ENCODE results near the gene STK11IP. TPM values are rescaled to one million over a fixed set of nuclear protein-coding genes. Genes with fewer than 3 reads are reported as not detected.

The STK11IP gene
- total and polyA plus RNA-seq, 10 of the 15 experiments (the other 5 are each of a cell fraction or from before 2014, with no cell fraction given), result 0.42 to 24.0 (median 11.4) TPM

DNA sequence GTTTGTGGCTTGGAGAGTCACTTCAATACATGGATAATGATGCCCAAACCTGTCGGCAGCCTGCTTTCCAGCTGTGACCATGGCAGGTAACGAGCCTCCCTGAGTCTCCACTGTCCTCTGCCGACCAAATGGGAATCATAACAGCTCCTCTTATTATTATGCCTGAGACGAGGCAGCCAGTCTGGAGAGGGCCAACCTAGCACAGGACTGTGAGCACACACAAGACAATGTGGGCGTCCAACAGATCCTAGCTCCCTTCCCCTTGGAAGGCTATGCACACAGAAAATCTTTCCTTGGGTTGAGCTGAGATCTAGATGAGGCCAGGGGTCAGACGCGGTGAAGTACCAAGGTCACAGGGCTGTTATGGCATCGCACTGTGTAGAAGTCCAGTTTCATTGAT is 28.9 kb downstream of the STK11IP start:
- intact Hi-C loops (cut with micrococcal nuclease; ENCODE audit: unreplicated experiment) (no loop called here), in situ Hi-C loops (cut with MboI) (no loop called here)
- BruUV-seq (replicated peaks), result no TSS peak
- peaks cover 4 to 6% of the 10 kb centered on the region in 2 experiments for H3K27me3 ChIP-seq (replicated peaks in 1 of 2; ENCODE audit: control insufficient read depth in 2 of 2, insufficient read depth in 2 of 2, low read length in 1 of 2)
- H3K9ac ChIP-seq (ENCODE audit: control insufficient read depth, insufficient read depth, low read length), result no peak overlapping the region
- TF ChIP-seq HDGF (IDR thresholded peaks at IDR 0.05), result no peak
- TF ChIP-seq SIX5 (IDR thresholded peaks at IDR 0.05; ENCODE audit: low read depth, low read length, severe bottlenecking), result no peak
- TF ChIP-seq IKZF1 (conservative IDR thresholded peaks at IDR 0.05), result no peak
- no peak for TF ChIP-seq NR2C2 (IDR thresholded peaks at IDR 0.05; ENCODE audit: borderline replicate concordance, control insufficient read depth, insufficient read length, low read depth)
- TF ChIP-seq, protein P1, sequence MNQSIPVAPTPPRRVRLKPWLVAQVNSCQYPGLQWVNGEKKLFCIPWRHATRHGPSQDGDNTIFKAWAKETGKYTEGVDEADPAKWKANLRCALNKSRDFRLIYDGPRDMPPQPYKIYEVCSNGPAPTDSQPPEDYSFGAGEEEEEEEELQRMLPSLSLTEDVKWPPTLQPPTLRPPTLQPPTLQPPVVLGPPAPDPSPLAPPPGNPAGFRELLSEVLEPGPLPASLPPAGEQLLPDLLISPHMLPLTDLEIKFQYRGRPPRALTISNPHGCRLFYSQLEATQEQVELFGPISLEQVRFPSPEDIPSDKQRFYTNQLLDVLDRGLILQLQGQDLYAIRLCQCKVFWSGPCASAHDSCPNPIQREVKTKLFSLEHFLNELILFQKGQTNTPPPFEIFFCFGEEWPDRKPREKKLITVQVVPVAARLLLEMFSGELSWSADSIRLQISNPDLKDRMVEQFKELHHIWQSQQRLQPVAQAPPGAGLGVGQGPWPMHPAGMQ (IDR thresholded peaks at IDR 0.05; ENCODE audit: borderline replicate concordance), result no peak
- no peak for TF ChIP-seq PAX5 (IDR thresholded peaks at IDR 0.05; ENCODE audit: borderline replicate concordance, low read depth, low read length)
- TF ChIP-seq RB1 (IDR thresholded peaks at IDR 0.05; ENCODE audit: borderline replicate concordance), result no peak
- no peak for TF ChIP-seq NFIC (IDR thresholded peaks at IDR 0.05; ENCODE audit: low read depth, low read length)
- no peak for TF ChIP-seq TCF7 (IDR thresholded peaks at IDR 0.05; ENCODE audit: borderline replicate concordance)
- no peak for TF ChIP-seq YY1 (IDR thresholded peaks at IDR 0.05; ENCODE audit: low read depth, low read length)
- TF ChIP-seq, protein P2, sequence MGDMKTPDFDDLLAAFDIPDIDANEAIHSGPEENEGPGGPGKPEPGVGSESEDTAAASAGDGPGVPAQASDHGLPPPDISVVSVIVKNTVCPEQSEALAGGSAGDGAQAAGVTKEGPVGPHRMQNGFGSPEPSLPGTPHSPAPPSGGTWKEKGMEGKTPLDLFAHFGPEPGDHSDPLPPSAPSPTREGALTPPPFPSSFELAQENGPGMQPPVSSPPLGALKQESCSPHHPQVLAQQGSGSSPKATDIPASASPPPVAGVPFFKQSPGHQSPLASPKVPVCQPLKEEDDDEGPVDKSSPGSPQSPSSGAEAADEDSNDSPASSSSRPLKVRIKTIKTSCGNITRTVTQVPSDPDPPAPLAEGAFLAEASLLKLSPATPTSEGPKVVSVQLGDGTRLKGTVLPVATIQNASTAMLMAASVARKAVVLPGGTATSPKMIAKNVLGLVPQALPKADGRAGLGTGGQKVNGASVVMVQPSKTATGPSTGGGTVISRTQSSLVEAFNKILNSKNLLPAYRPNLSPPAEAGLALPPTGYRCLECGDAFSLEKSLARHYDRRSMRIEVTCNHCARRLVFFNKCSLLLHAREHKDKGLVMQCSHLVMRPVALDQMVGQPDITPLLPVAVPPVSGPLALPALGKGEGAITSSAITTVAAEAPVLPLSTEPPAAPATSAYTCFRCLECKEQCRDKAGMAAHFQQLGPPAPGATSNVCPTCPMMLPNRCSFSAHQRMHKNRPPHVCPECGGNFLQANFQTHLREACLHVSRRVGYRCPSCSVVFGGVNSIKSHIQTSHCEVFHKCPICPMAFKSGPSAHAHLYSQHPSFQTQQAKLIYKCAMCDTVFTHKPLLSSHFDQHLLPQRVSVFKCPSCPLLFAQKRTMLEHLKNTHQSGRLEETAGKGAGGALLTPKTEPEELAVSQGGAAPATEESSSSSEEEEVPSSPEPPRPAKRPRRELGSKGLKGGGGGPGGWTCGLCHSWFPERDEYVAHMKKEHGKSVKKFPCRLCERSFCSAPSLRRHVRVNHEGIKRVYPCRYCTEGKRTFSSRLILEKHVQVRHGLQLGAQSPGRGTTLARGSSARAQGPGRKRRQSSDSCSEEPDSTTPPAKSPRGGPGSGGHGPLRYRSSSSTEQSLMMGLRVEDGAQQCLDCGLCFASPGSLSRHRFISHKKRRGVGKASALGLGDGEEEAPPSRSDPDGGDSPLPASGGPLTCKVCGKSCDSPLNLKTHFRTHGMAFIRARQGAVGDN (IDR thresholded peaks at IDR 0.05), result no peak
- ATAC-seq (no peak), FAIRE-seq (no peak), DNase-seq (ENCODE audit: low read depth, low spot score) (no peak)
- ChIA-PET RAD21 (ENCODE audit: unreplicated experiment) (no interaction called here), CTCF (no interaction called here), POLR2A (no interaction called here), SMC1A (ENCODE audit: uncharacterized antibody, unreplicated experiment) (no interaction called here)
- WGBS (ENCODE audit: insufficient coverage, insufficient replicate concordance, low lambda C conversion rate, missing lambda C conversion rate), result 59% methylated on average over 8 of the region's 8 CpGs
- no peaks in the 10 kb centered on the region; the same call in 2 of the 3 replicates for H3K9me3 ChIP-seq (replicated peaks; ENCODE audit: control insufficient read depth, insufficient read depth, low read length)
- H3K4me1 ChIP-seq (ENCODE audit: control insufficient read depth, insufficient read depth, low read length), result no peaks in the 10 kb centered on the region
- H3K4me2 ChIP-seq (ENCODE audit: control insufficient read depth, insufficient read depth), result no peak overlapping the region
- no peaks in the 10 kb centered on the region for H3K36me3 ChIP-seq (ENCODE audit: control insufficient read depth in 2 of 2, insufficient read depth in 2 of 2, low read length in 1 of 2)
- no peak overlapping the region for H3K27ac ChIP-seq (ENCODE audit: control insufficient read depth, insufficient read depth)
- no peak overlapping the region for H2AFZ ChIP-seq (ENCODE audit: control insufficient read depth, low read depth, low read length)
- no peaks in the 10 kb centered on the region; the same call in 1 of the 2 replicates for H4K20me1 ChIP-seq (ENCODE audit: control insufficient read depth, insufficient read depth)
- H3K4me3 ChIP-seq, result no peak overlapping the region
- no peaks in the 10 kb centered on the region for H3K79me2 ChIP-seq (ENCODE audit: control insufficient read depth, insufficient read depth, low read length)
